Kidney (tissue), 14 donors: ENCODE measurements around the gene CAD. TPM values are rescaled to one million over a fixed set of nuclear protein-coding genes. Genes with fewer than 3 reads are reported as not detected.

Experiments
- DNase-seq, 5 donors: peaks; one replicate each; pipeline ENCODE4 v3.0.0-alpha.2; 2013 to 2020
- FAIRE-seq: peaks from 2 replicates; lab custom pipeline; 2012; peaks lifted over from hg19 to GRCh38; lab: Jason Lieb, UNC
- H3K27ac ChIP-seq, 2 donors: one replicate each; pipeline ENCODE4 v1.7.0; 2013; ENCODE audit warnings: low read depth in 2 of 2, low read length in 2 of 2, inconsistent platforms in 1 of 2
- H3K27me3 ChIP-seq: one replicate; pipeline ENCODE4 v1.7.1; 2013; ENCODE audit warnings: low read length, inconsistent platforms; ENCODE audit not compliant: control insufficient read depth, insufficient read depth
- H3K36me3 ChIP-seq, 3 donors: one replicate each; pipeline versions ENCODE4 v1.7.0 to v1.7.1; 2013; ENCODE audit warnings: low read length in 3 of 3, control low read depth in 1 of 3, inconsistent platforms in 1 of 3; ENCODE audit not compliant: insufficient read depth in 3 of 3, control insufficient read depth in 2 of 3
- H3K4me1 ChIP-seq, 3 donors: one replicate each; pipeline versions ENCODE4 v1.7.0 to v1.7.1; 2013; ENCODE audit warnings: low read length in 3 of 3, inconsistent platforms in 1 of 3, low read depth in 1 of 3; ENCODE audit not compliant: control insufficient read depth in 2 of 3, insufficient read depth in 2 of 3
- H3K4me3 ChIP-seq, 3 donors: one replicate each; pipeline versions ENCODE4 v1.7.0 to v1.8.1; 2013; ENCODE audit warnings: low read length in 3 of 3, control low read depth in 1 of 3, inconsistent platforms in 1 of 3
- H3K9ac ChIP-seq, 3 donors: one replicate each; pipeline versions ENCODE4 v1.7.0 to v1.7.1; 2013; ENCODE audit warnings: low read length in 3 of 3, control low read depth in 1 of 3, inconsistent platforms in 1 of 3
- H3K9me3 ChIP-seq, 3 donors: one replicate each; pipeline versions ENCODE4 v1.7.0 to v1.7.1; 2013; ENCODE audit warnings: low read length in 3 of 3, control low read depth in 1 of 3, inconsistent platforms in 1 of 3; ENCODE audit not compliant: control insufficient read depth in 2 of 3, insufficient read depth in 1 of 3
- CTCF ChIP-seq: IDR thresholded peaks from 3 replicates; pipeline ENCODE4 v1.5.1; 2012; ENCODE audit warnings: mild to moderate bottlenecking, moderate library complexity, borderline replicate concordance; ENCODE audit not compliant: insufficient read depth; ENCODE audit errors: extremely low read depth
- intact Hi-C: fragments of 100-400 bp; cut with DNase I; formaldehyde crosslinking; loops from one replicate; pipeline ENCODE4 v1.11.1; 2022
- polyA plus RNA-seq: library from polyadenylated mRNA; stranded (reverse); fragments of 350-450 nt; fragmentation: Illumina TruSeq; extraction: RNeasy Lipid Tissue Mini Kit (QIAGEN cat#74804); gene quantifications from one replicate; pipeline ENCODE4 v1.2.3, GENCODE V29; 2014; ENCODE audit warnings: low read depth, low replicate concordance; ENCODE audit not compliant: insufficient read depth
- total RNA-seq: library from RNA; stranded (reverse); fragmentation: NEBNext Ultra II Directional; extraction: Animal tissue kit (Norgen Biotek cat#: 25700); gene quantifications from one replicate; pipeline ENCODE4 v1.2.1, GENCODE V29; 2021
- donor health status: control.
- donor health status: control.
- donor health status: control.
- donor health status: control.
- donor health status: control.
- donor health status: DM: yes; HTN: yes; CAD: no.
- donor health status: Normal renal cell carcinoma (clear cell type).

The CAD gene
- total and polyA plus RNA-seq, 2 donors from 2014 or later: 8.8 to 43.4 TPM

- Histone ChIP-seq H3K36me3 (peaks cover 4 to 44% (median 27%) of the 10 kb centered on the region in 3 donors), H3K27ac (no peak overlapping the region), H3K4me3 (no peak overlapping the region), H3K9me3 (no peaks in the 10 kb centered on the region), H3K9ac (no peak overlapping the region), H3K27me3 (no peaks in the 10 kb centered on the region), H3K4me1 (no peaks in the 10 kb centered on the region)
- FAIRE-seq: no peak
- no peak for DNase-seq
- intact Hi-C loops: no loop called here
- TF ChIP-seq CTCF: no peak
Observed at GRCh38 chr2:27225526-27225925, 8.4 kb downstream of the CAD start.

GRCh38 chr2:27227501-27227900, 10.3 kb downstream of the CAD start:
- no peaks in the 10 kb centered on the region for H3K27me3 ChIP-seq
- H3K9me3 ChIP-seq: no peaks in the 10 kb centered on the region
- H3K36me3 ChIP-seq: peaks cover 7 to 48% (median 36%) of the 10 kb centered on the region in 3 donors
- no peak overlapping the region for H3K4me3 ChIP-seq
- TF ChIP-seq CTCF: no peak
- FAIRE-seq: no peak
- H3K9ac ChIP-seq: no peak overlapping the region
- no peak overlapping the region for H3K27ac ChIP-seq
- DNase-seq: no peak
- intact Hi-C loops: no loop called here
- no peaks in the 10 kb centered on the region for H3K4me1 ChIP-seq

- H3K36me3 ChIP-seq: peaks cover 15 to 57% (median 44%) of the 10 kb centered on the region in 3 donors
- FAIRE-seq (no peak), DNase-seq (no peak)
- H3K4me1 ChIP-seq: no peaks in the 10 kb centered on the region
- no peaks in the 10 kb centered on the region for H3K9me3 ChIP-seq
- TF ChIP-seq CTCF: no peak
- intact Hi-C loops: no loop called here
- H3K27me3 ChIP-seq: no peaks in the 10 kb centered on the region
- no peak overlapping the region for H3K4me3 ChIP-seq
- no peak overlapping the region for H3K9ac ChIP-seq
- H3K27ac ChIP-seq: no peak overlapping the region
Observed at GRCh38 chr2:27231921-27232320, 14.8 kb downstream of the CAD start.

GRCh38 chr2:27233341-27233740, 16.2 kb downstream of the CAD start:
- Histone ChIP-seq H3K27me3 (no peaks in the 10 kb centered on the region), H3K27ac (no peak overlapping the region), H3K9ac (no peak overlapping the region), H3K36me3 (peaks cover 13 to 65% (median 49%) of the 10 kb centered on the region in 3 donors), H3K4me1 (no peaks in the 10 kb centered on the region), H3K9me3 (no peaks in the 10 kb centered on the region), H3K4me3 (no peak overlapping the region)
- FAIRE-seq: no peak
- no peak for DNase-seq
- intact Hi-C loops: no loop called here
- TF ChIP-seq CTCF: no peak
